Neutrophil (primary cell): ENCODE results near the gene RETN.
A peak's percentile ranks its signal among the peaks of the same experiment; 100 is the strongest.

Source experiments
- H3K27ac ChIP-seq: fragments of 200-600 bp; sonication (generic); 2 replicates; pipeline ENCODE4 v1.5.1; 2016; ENCODE audit warnings: mild to moderate bottlenecking, moderate library complexity
- H3K27me3 ChIP-seq: fragments of 200-600 bp; sonication (generic); 2 replicates; pipeline ENCODE4 v1.6.0; 2016; ENCODE audit warnings: mild to moderate bottlenecking
- H3K36me3 ChIP-seq: fragments of 200-600 bp; sonication (generic); 2 replicates; pipeline ENCODE4 v1.5.1; 2017
- H3K4me1 ChIP-seq, 2 experiments: fragments of 200-600 bp in 1 of 2; sonication (generic) in 1 of 2; 1 replicate in 1 of 2; 2 replicates in 1 of 2; pipeline versions ENCODE4 v1.5.1 to v1.6.1; 2013 to 2016; ENCODE audit warnings: low read depth in 1 of 2, low read length in 1 of 2, mild to moderate bottlenecking in 1 of 2, moderate library complexity in 1 of 2; ENCODE audit not compliant: control insufficient read depth in 1 of 2, insufficient read depth in 1 of 2
- H3K4me3 ChIP-seq, 2 experiments: fragments of 200-600 bp in 1 of 2; sonication (generic) in 1 of 2; 1 replicate in 1 of 2; 2 replicates in 1 of 2; pipeline ENCODE4 v1.5.1; 2013 to 2016; ENCODE audit warnings: low read depth in 1 of 2, low read length in 1 of 2, mild to moderate bottlenecking in 1 of 2, moderate library complexity in 1 of 2
- H3K9me3 ChIP-seq: fragments of 200-600 bp; sonication (generic); 2 replicates; pipeline ENCODE4 v1.5.1; 2016
- CTCF ChIP-seq: fragments of 200-600 bp; sonication (generic); IDR thresholded peaks from 2 replicates; pipeline ENCODE4 v1.5.1; 2016; ENCODE audit warnings: antibody characterized with exemption

Gene RETN

GRCh38 chr19:7704280-7705060, 35.6 kb downstream of the RETN start:
- peak overlapping the region; percentile 99 for H3K27ac ChIP-seq

GRCh38 chr19:7705387-7706187, 36.7 kb downstream of the RETN start:
- H3K9me3 ChIP-seq, result no peaks in the 10 kb centered on the region
- H3K27me3 ChIP-seq, result no peaks in the 10 kb centered on the region
- TF ChIP-seq CTCF, result no peak
- peaks cover 56 to 61% of the 10 kb centered on the region in 2 experiments for H3K4me1 ChIP-seq
- no peaks in the 10 kb centered on the region for H3K36me3 ChIP-seq
- peak overlapping the region; percentile 99 for H3K27ac ChIP-seq
- H3K4me3 ChIP-seq, result peak overlapping the region; percentile 41 to 50

More at GRCh38 chr19:7704280-7705060, 35.6 kb downstream of the RETN start:
- no peak for TF ChIP-seq CTCF
- no peaks in the 10 kb centered on the region for H3K27me3 ChIP-seq
- H3K4me1 ChIP-seq, result peaks cover 45 to 50% of the 10 kb centered on the region in 2 experiments
- H3K36me3 ChIP-seq, result no peaks in the 10 kb centered on the region
- H3K4me3 ChIP-seq, result peak overlapping the region in 1 of 2 experiments; percentile 50
- no peaks in the 10 kb centered on the region for H3K9me3 ChIP-seq

GRCh38 chr19:7706188-7706954, 37.5 kb downstream of the RETN start:
- peaks cover 58 to 65% of the 10 kb centered on the region in 2 experiments for H3K4me1 ChIP-seq
- no peaks in the 10 kb centered on the region for H3K27me3 ChIP-seq
- no peaks in the 10 kb centered on the region for H3K36me3 ChIP-seq
- no peak for TF ChIP-seq CTCF
- H3K27ac ChIP-seq, result peak overlapping the region; percentile 99
- peak overlapping the region; percentile 41 to 50 for H3K4me3 ChIP-seq
- H3K9me3 ChIP-seq, result no peaks in the 10 kb centered on the region

- H3K27me3 ChIP-seq, result no peaks in the 10 kb centered on the region
- H3K27ac ChIP-seq, result peak overlapping the region; percentile 99
These were observed 38.2 kb downstream of the RETN start for GRCh38 chr19:7706955-7707456.

More at GRCh38 chr19:7706955-7707456, 38.2 kb downstream of the RETN start:
- H3K4me1 ChIP-seq, result peaks cover 58 to 65% of the 10 kb centered on the region in 2 experiments
- peak overlapping the region; percentile 41 to 50 for H3K4me3 ChIP-seq
- H3K36me3 ChIP-seq, result no peaks in the 10 kb centered on the region
- TF ChIP-seq CTCF, result no peak
- no peaks in the 10 kb centered on the region for H3K9me3 ChIP-seq
